Measurements from ENCODE around the gene CTSL.

Gene CTSL

GRCh38 chr9:87683751-87684626, 41.9 kb upstream of the CTSL start:
- Histone ChIP-seq H3K4me1 (ENCODE audit: control insufficient read depth, insufficient read depth, low read length) (no peaks in the 10 kb centered on the region), H3K36me3 (ENCODE audit: control insufficient read depth in 2 of 2, insufficient read depth in 1 of 2, low read length in 2 of 2) (peaks cover 0 to 35% of the 10 kb centered on the region in 2 experiments; a peak in 1 of 3 replicates)

DNA sequence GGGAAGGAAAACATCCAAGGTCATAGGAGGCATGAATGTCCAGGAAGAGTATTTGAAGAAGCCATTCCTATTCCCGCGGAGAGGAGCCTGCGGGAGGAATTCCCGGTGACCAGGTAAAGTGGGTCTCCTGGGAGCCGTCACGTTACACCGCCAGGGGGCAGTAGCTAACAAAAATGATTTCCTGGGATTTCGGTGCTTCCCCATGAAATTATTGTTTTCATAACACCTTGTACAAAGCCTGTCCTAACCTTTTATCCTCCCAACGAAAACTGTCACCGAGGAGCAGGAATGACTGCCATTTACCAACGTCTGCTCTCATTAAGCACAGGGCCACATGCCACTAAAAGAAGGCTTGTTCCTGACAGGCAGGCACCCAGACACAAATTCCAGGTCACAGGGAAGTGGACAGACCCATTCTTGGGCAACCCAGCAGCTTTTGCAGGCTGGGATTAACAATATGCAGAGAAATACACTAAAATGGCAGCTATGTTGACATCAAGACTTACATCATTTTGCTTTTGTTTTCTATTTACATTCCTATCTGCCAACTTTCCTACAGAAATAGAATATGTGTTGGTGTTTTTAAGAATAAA, 41.2 kb upstream of the CTSL start:
- CTCF ChIA-PET, result interaction anchor here (0.6 to 2.5 kb wide), 24 partner anchors 12 to 1316 kb away, joined by 3 to 12 read pairs (median 4); partner anchors contain the start of gene CTSL
- H3K36me3 ChIP-seq (ENCODE audit: control insufficient read depth in 2 of 2, insufficient read depth in 1 of 2, low read length in 2 of 2), result peaks cover 0 to 35% of the 10 kb centered on the region in 2 experiments; a peak in 1 of 3 replicates
- no peaks in the 10 kb centered on the region for H3K9me3 ChIP-seq (ENCODE audit: control insufficient read depth, insufficient read depth, low read depth, low read length)
- H3K27ac ChIP-seq (ENCODE audit: extremely low read depth, low read depth, low read length), result no peak overlapping the region
- no peak overlapping the region for H3K4me3 ChIP-seq (ENCODE audit: low read depth, low read length)
- TF ChIP-seq SETDB1 (IDR thresholded peaks at IDR 0.05; ENCODE audit: insufficient read length, low read length), result no peak
- TF ChIP-seq GLIS2 (tag by site-specific recombination; IDR thresholded peaks at IDR 0.05), result no peak
- peak; percentile 29; the same call in 1 of the 2 replicates for TF ChIP-seq ZNF654 (tag by site-specific recombination; IDR thresholded peaks at IDR 0.05; ENCODE audit: low read depth)
- TF ChIP-seq, protein P1, sequence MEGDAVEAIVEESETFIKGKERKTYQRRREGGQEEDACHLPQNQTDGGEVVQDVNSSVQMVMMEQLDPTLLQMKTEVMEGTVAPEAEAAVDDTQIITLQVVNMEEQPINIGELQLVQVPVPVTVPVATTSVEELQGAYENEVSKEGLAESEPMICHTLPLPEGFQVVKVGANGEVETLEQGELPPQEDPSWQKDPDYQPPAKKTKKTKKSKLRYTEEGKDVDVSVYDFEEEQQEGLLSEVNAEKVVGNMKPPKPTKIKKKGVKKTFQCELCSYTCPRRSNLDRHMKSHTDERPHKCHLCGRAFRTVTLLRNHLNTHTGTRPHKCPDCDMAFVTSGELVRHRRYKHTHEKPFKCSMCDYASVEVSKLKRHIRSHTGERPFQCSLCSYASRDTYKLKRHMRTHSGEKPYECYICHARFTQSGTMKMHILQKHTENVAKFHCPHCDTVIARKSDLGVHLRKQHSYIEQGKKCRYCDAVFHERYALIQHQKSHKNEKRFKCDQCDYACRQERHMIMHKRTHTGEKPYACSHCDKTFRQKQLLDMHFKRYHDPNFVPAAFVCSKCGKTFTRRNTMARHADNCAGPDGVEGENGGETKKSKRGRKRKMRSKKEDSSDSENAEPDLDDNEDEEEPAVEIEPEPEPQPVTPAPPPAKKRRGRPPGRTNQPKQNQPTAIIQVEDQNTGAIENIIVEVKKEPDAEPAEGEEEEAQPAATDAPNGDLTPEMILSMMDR (tag by site-specific recombination; IDR thresholded peaks at IDR 0.05), result 0 out of 2 replicates have a peak, but pooled peaks have one; percentile 24
- TF ChIP-seq ZNF837 (tag by site-specific recombination; IDR thresholded peaks at IDR 0.05), result no peak
- TF ChIP-seq ZFP69B (tag by site-specific recombination; IDR thresholded peaks at IDR 0.05), result no peak
- no peak for TF ChIP-seq ZNF558 (tag by site-specific recombination; IDR thresholded peaks at IDR 0.05)
- TF ChIP-seq IKZF3 (tag by site-specific recombination; IDR thresholded peaks at IDR 0.05), result peak; percentile 26; the same call in 1 of the 2 replicates
- POLR2A ChIA-PET, result interaction anchor here (1.4 kb wide), 1 partner anchor 41 kb away, joined by 4 read pairs; the partner anchor contains the start of gene CTSL
- no peaks in the 10 kb centered on the region for H3K4me1 ChIP-seq (ENCODE audit: control insufficient read depth, insufficient read depth, low read length)

More at GRCh38 chr9:87683751-87684626, 41.9 kb upstream of the CTSL start:
- no peak overlapping the region for H3K27ac ChIP-seq (ENCODE audit: extremely low read depth, low read depth, low read length)
- no peak overlapping the region for H3K4me3 ChIP-seq (ENCODE audit: low read depth, low read length)
- ChIA-PET POLR2A (interaction anchor here (1.4 kb wide), 1 partner anchor 42 kb away, joined by 4 read pairs; the partner anchor contains the start of gene CTSL), CTCF (interaction anchor here (0.5 to 2.5 kb wide), 22 partner anchors 11 to 1316 kb away, joined by 3 to 12 read pairs (median 4); partner anchors contain the start of gene CTSL)
- no peak for TF ChIP-seq ZEB2 (tag by site-specific recombination; IDR thresholded peaks at IDR 0.05)
- TF ChIP-seq PRDM6 (tag by site-specific recombination; IDR thresholded peaks at IDR 0.05), result no peak
- no peak for TF ChIP-seq ZNF10 (tag by site-specific recombination; IDR thresholded peaks at IDR 0.05)
- TF ChIP-seq MZF1 (tag by site-specific recombination; IDR thresholded peaks at IDR 0.05; ENCODE audit: borderline replicate concordance), result no peak
- no peak for TF ChIP-seq YY2 (tag by site-specific recombination; IDR thresholded peaks at IDR 0.05)
- TF ChIP-seq ZNF169 (tag by site-specific recombination; IDR thresholded peaks at IDR 0.05), result no peak
- no peak for TF ChIP-seq REPIN1 (tag by site-specific recombination; IDR thresholded peaks at IDR 0.05; ENCODE audit: low read depth)
- TF ChIP-seq OSR2 (tag by site-specific recombination; IDR thresholded peaks at IDR 0.05), result no peak
- no peak for TF ChIP-seq ZNF24 (tag by site-specific recombination; IDR thresholded peaks at IDR 0.05)
- TF ChIP-seq ZNF324 (tag by site-specific recombination; IDR thresholded peaks at IDR 0.05), result no peak
- no peak for TF ChIP-seq ZNF843 (tag by site-specific recombination; IDR thresholded peaks at IDR 0.05)
- H3K9me3 ChIP-seq (ENCODE audit: control insufficient read depth, insufficient read depth, low read depth, low read length), result no peaks in the 10 kb centered on the region
